SK-N-SH (cell line): ENCODE data around the gene NCOR2. TPM values are rescaled to one million over a fixed set of nuclear protein-coding genes. Genes with fewer than 3 reads are reported as not detected.

Experiments
- CTCF ChIA-PET: fragments of 300-600, 350-600 bp; formaldehyde crosslinking; extraction: SDS; loops from one replicate; lab custom pipeline; 2021; lab: Yijun Ruan, JAX
- POLR2A ChIA-PET: fragments of 350-600 bp; sonication (Branson Sonifier 250); formaldehyde crosslinking; extraction: SDS; loops from one replicate; lab custom pipeline; 2020; ENCODE audit warnings: antibody characterized with exemption, inconsistent platforms; lab: Yijun Ruan, JAX
- DNase-seq: peaks from one replicate; pipeline ENCODE4 v3.0.0; 2012
- H2AFZ ChIP-seq: fragments of 200-600 bp; sonication (generic); 2 replicates; pipeline ENCODE4 v1.8.1; 2016; ENCODE audit warnings: antibody characterized with exemption, mild to moderate bottlenecking, low read depth
- H3F3A ChIP-seq: fragments of 200-600 bp; sonication (generic); replicated peaks from 2 replicates; pipeline ENCODE3; 2016; ENCODE audit warnings: antibody characterized with exemption, mild to moderate bottlenecking; ENCODE audit not compliant: insufficient read depth
- H3K27ac ChIP-seq, 2 experiments: fragments of 200-500 bp in 1 of 2; fragments of 200-600 bp in 1 of 2; sonication (Bioruptor generic) in 1 of 2; sonication (generic), shearing (Covaris generic) in 1 of 2; 2 replicates each; pipeline versions ENCODE4 v1.5.1 to v1.6.1; 2014 to 2016; ENCODE audit warnings: low read depth in 2 of 2, inconsistent platforms in 1 of 2, low read length in 1 of 2, mild to moderate bottlenecking in 1 of 2, mixed read lengths in 1 of 2
- H3K27me3 ChIP-seq: fragments of 200-600 bp; sonication (generic), shearing (Covaris generic); 2 replicates; pipeline ENCODE4 v1.6.1; 2016; ENCODE audit warnings: mixed run types; ENCODE audit not compliant: insufficient read depth
- H3K36me3 ChIP-seq, 2 experiments: fragments of 200-500 bp in 1 of 2; fragments of 200-600 bp in 1 of 2; sonication (Bioruptor generic) in 1 of 2; sonication (generic) in 1 of 2; replicated peaks in 1 of 2; 2 replicates each; pipeline versions ENCODE3 to v1.5.1; 2014 to 2016; ENCODE audit warnings: low read length in 1 of 2, mild to moderate bottlenecking in 1 of 2; ENCODE audit not compliant: insufficient read depth in 2 of 2, control insufficient read depth in 1 of 2
- H3K4me1 ChIP-seq, 2 experiments: fragments of 200-500 bp in 1 of 2; fragments of 200-600 bp in 1 of 2; sonication (Bioruptor generic) in 1 of 2; sonication (generic), shearing (Covaris generic) in 1 of 2; 2 replicates each; pipeline versions ENCODE4 v1.5.1 to v1.6.1; 2014 to 2016; ENCODE audit warnings: low read depth in 1 of 2, low read length in 1 of 2, mixed run types in 1 of 2; ENCODE audit not compliant: insufficient read depth in 2 of 2, control insufficient read depth in 1 of 2
- H3K4me2 ChIP-seq: fragments of 200-600 bp; sonication (generic), shearing (Covaris generic); 2 replicates; pipeline ENCODE4 v1.6.1; 2017; ENCODE audit warnings: mixed run types
- H3K4me3 ChIP-seq, 2 experiments: fragments of 200-500 bp in 1 of 2; fragments of 200-600 bp in 1 of 2; sonication (Bioruptor generic) in 1 of 2; sonication (generic), shearing (Covaris generic) in 1 of 2; 2 replicates each; pipeline versions ENCODE4 v1.5.1 to v1.8.1; 2014 to 2016; ENCODE audit warnings: low read depth in 2 of 2, inconsistent platforms in 1 of 2, low read length in 1 of 2, mild to moderate bottlenecking in 1 of 2, mixed read lengths in 1 of 2, moderate library complexity in 1 of 2
- H3K79me2 ChIP-seq: fragments of 200-600 bp; sonication (generic); 2 replicates; pipeline ENCODE4 v1.8.1; 2017; ENCODE audit warnings: mild to moderate bottlenecking; ENCODE audit not compliant: insufficient read depth
- H3K9ac ChIP-seq: fragments of 200-600 bp; sonication (generic); 2 replicates; pipeline ENCODE4 v1.6.1; 2017; ENCODE audit warnings: mixed run types
- H3K9me2 ChIP-seq: fragments of 200-600 bp; sonication (generic); 2 replicates; pipeline ENCODE4 v1.6.1; 2017; ENCODE audit warnings: mixed run types
- H3K9me3 ChIP-seq: fragments of 200-600 bp; sonication (generic); 2 replicates; pipeline ENCODE4 v1.6.1; 2017; ENCODE audit warnings: mixed run types, mild to moderate bottlenecking, moderate library complexity
- H4K20me1 ChIP-seq: fragments of 200-600 bp; sonication (generic); 2 replicates; pipeline ENCODE4 v1.6.1; 2017; ENCODE audit warnings: mild to moderate bottlenecking, mixed run types; ENCODE audit not compliant: insufficient read depth
- CTCF ChIP-seq: fragments of 200-600 bp; sonication (generic); IDR thresholded peaks from 2 replicates; pipeline ENCODE4 v1.6.1; 2017; ENCODE audit warnings: antibody characterized with exemption, mild to moderate bottlenecking, moderate library complexity
- EZH2phosphoT487 ChIP-seq: fragments of 200-600 bp; sonication (generic); IDR thresholded peaks from 2 replicates; pipeline ENCODE4 v1.6.1; 2017; ENCODE audit warnings: low read depth, mixed run types, mild to moderate bottlenecking, antibody characterized with exemption, moderate library complexity, borderline replicate concordance
- FOSL2 ChIP-seq: IDR thresholded peaks from 2 replicates; pipeline ENCODE4 v1.4.0; 2012; ENCODE audit warnings: low read depth, mild to moderate bottlenecking, moderate library complexity, borderline replicate concordance
- FOXJ3 ChIP-seq: sonication (generic); formaldehyde crosslinking; IDR thresholded peaks from 2 replicates; pipeline ENCODE4 v1.5.1; 2020; ENCODE audit warnings: mild to moderate bottlenecking, missing genetic modification reagents
- GABPA ChIP-seq: IDR thresholded peaks from 2 replicates; pipeline ENCODE4 v1.4.0; 2012; ENCODE audit warnings: low read depth, mild to moderate bottlenecking
- JUND ChIP-seq: IDR thresholded peaks from 2 replicates; pipeline ENCODE4 v1.4.0; 2012
- MEF2A ChIP-seq: IDR thresholded peaks from 2 replicates; pipeline ENCODE4 v1.4.0; 2012; ENCODE audit warnings: low read depth, borderline replicate concordance
- NFIC ChIP-seq: IDR thresholded peaks from 2 replicates; pipeline ENCODE4 v1.4.0; 2012; ENCODE audit warnings: borderline replicate concordance
- NRF1 ChIP-seq: IDR thresholded peaks from 2 replicates; pipeline ENCODE4 v1.6.1; 2012; ENCODE audit warnings: low read depth, mild to moderate bottlenecking, low read length
- PBX3 ChIP-seq: IDR thresholded peaks from 2 replicates; pipeline ENCODE4; 2012
- POLR2AphosphoS5 ChIP-seq: IDR thresholded peaks from 2 replicates; pipeline ENCODE4 v1.6.1; 2012; ENCODE audit warnings: low read depth, low read length
- RAD21 ChIP-seq: IDR thresholded peaks from 2 replicates; pipeline ENCODE4 v1.6.1; 2012; ENCODE audit warnings: mild to moderate bottlenecking, low read length
- RXRA ChIP-seq: IDR thresholded peaks from 2 replicates; pipeline ENCODE4 v1.4.0; 2012; ENCODE audit warnings: low read depth, mild to moderate bottlenecking, borderline replicate concordance
- SIN3A ChIP-seq: IDR thresholded peaks from 2 replicates; pipeline ENCODE4 v1.6.1; 2012; ENCODE audit warnings: low read depth, mild to moderate bottlenecking, low read length, moderate library complexity, borderline replicate concordance
- TAF1 ChIP-seq: IDR thresholded peaks from 2 replicates; pipeline ENCODE4 v1.6.1; 2012; ENCODE audit warnings: low read depth, mild to moderate bottlenecking, low read length, moderate library complexity, borderline replicate concordance
- TCF12 ChIP-seq: IDR thresholded peaks from 2 replicates; pipeline ENCODE4 v1.4.0; 2012
- USF1 ChIP-seq: IDR thresholded peaks from 2 replicates; pipeline ENCODE4 v1.4.0; 2012; ENCODE audit warnings: low read depth, borderline replicate concordance
- USF2 ChIP-seq: fragments of 150-350 bp; IDR thresholded peaks from 2 replicates; pipeline ENCODE4 v1.6.1; 2017; ENCODE audit warnings: antibody characterized with exemption, low read length, low read depth, borderline replicate concordance
- YY1 ChIP-seq: IDR thresholded peaks from 2 replicates; pipeline ENCODE4 v1.4.0; 2012; ENCODE audit warnings: low read depth, mild to moderate bottlenecking
- ZBTB33 ChIP-seq: IDR thresholded peaks from 2 replicates; pipeline ENCODE4 v1.4.0; 2012; ENCODE audit warnings: low read depth, borderline replicate concordance
- WGBS: methylation state at CpG from one replicate; pipeline ENCODE4 v1.1.6; 2017; ENCODE audit warnings: low lambda C conversion rate; 5-methylcytosine and 5-hydroxymethylcytosine counted together
- polyA plus RNA-seq, 3 experiments: library from polyadenylated mRNA; depleted of rRNA; stranded (reverse); fragments of >200 nt; gene quantifications; 2 replicates each; pipeline ENCODE4 v1.2.3, GENCODE V29; 2012

The NCOR2 gene
- polyA plus RNA-seq, 1 of the 3 experiments (the other 2 are of a cell fraction) = 19.0 TPM

GRCh38 chr12:124610021-124610612 is 42.7 kb upstream of the NCOR2 start:
- WGBS = 81% methylated on average over 7 of the region's 9 CpGs

More at GRCh38 chr12:124610021-124610612, 42.7 kb upstream of the NCOR2 start:
- H3K36me3 ChIP-seq = no peaks in the 10 kb centered on the region
- no peaks in the 10 kb centered on the region for H3K27me3 ChIP-seq
- H3K9ac ChIP-seq = no peak overlapping the region
- H3K79me2 ChIP-seq = no peaks in the 10 kb centered on the region
- no peak overlapping the region for H3K4me2 ChIP-seq
- ChIA-PET CTCF (interaction anchor here (0.6 to 1.6 kb wide), 3 partner anchors 110 to 574 kb away, joined by 3 to 5 read pairs (median 3); no protein-coding TSS in a partner anchor), POLR2A (no interaction called here)
- H4K20me1 ChIP-seq = no peaks in the 10 kb centered on the region
- H2AFZ ChIP-seq = no peak overlapping the region
- H3K9me2 ChIP-seq = no peaks in the 10 kb centered on the region
- no peaks in the 10 kb centered on the region for H3F3A ChIP-seq
- no peak overlapping the region for H3K4me3 ChIP-seq
- no peak overlapping the region for H3K27ac ChIP-seq
- no peak for DNase-seq
- TF ChIP-seq FOXJ3 (CRISPR knock-in tag) (no peak), USF1 (no peak), SIN3A (no peak), POLR2AphosphoS5 (no peak), USF2 (no peak), PBX3 (no peak), RAD21 (no peak), EZH2phosphoT487 (no peak), GABPA (no peak), YY1 (no peak), NFIC (no peak), TAF1 (no peak), RXRA (no peak), ZBTB33 (no peak), NRF1 (no peak), TCF12 (no peak), JUND (no peak), MEF2A (no peak), FOSL2 (no peak), CTCF (no peak)
- H3K9me3 ChIP-seq = no peaks in the 10 kb centered on the region
- H3K4me1 ChIP-seq = peaks cover 0 to 37% of the 10 kb centered on the region in 2 experiments; a peak in 2 of 4 replicates
